Fibroblast of gingiva (primary cell): ENCODE data around the gene SERTAD4.
"Not testable (repeated sequence)": the region's sequence is repeated elsewhere in the genome, so short reads cannot be mapped to it uniquely, and the experiment has no call there.

Experiments
- DNase-seq: peaks from one replicate; pipeline ENCODE4 v3.0.0-alpha.2; 2011; ENCODE audit warnings: low read depth

SERTAD4 gene

DNA sequence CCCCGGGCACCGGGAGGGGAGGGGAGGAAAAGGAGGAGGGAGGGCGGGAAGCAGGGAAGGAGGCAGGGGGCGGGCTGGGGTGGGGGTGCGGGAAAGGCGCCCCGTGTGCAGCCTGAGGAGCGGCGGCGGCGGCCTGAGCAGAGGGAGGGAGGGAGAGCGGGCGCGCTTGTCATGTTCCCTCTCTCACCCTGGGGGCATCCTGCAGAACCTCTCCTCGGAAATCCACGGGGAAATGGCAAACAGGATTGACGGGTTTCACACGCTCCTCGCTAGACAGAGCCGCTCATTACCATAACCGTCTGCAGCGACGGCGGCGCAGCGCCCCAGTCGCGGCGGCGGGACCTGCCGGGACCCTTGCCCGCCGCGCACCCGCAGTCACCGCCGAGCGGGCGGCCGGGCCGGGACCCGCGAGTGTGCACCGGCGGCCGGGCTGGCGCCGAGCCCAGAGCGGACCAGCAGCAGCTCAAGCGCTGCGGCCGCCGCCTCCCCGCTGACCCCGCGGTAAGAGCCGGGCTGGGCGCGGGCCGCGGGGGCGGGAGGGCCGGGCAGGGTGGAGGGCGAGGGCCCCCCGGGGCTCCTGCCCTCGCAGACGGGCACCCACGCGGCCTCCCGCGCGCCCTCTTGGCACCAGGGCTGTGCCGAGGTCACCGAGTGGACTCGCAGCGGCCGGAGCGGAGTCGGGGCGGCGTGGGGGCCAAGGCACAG is at the start of gene SERTAD4:
TSS of gene SERTAD4 (plus strand) at position 286 of the 705 bp plus-strand sequence. CDS start 5,165 bp downstream, outside the sequence.
- no peak for DNase-seq

DNA sequence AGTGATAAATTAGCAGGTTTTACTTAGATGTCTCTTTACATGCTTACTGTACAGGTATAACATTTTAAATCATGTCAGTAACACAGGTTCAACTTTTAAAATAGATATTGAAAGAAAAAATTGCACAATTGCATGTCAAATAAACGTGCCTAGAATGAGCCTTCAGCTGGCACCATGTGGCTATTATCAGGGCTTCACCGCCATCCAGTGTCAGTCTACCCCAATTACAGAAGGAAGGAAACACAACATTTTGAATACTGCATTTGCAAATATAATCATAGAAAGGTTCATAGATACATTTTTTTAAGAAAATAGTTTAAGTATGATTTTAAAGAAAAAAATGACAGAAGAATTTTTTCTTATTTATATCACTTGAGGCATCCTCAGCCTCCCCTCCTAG is 47.5 kb upstream of the SERTAD4 start:
- DNase-seq, result no peak

GRCh38 chr1:210187849-210188606 is 44.6 kb upstream of the SERTAD4 start:
- peak; percentile 32 for DNase-seq

GRCh38 chr1:210189426-210189825 is 43.2 kb upstream of the SERTAD4 start:
- no peak for DNase-seq

GRCh38 chr1:210195635-210196160 is 36.9 kb upstream of the SERTAD4 start:
- DNase-seq, result no peak

- not testable (repeated sequence) for DNase-seq
Observed at GRCh38 chr1:210196266-210196665, 36.3 kb upstream of the SERTAD4 start.

GRCh38 chr1:210198840-210199239 is 33.8 kb upstream of the SERTAD4 start:
- DNase-seq, result no peak

DNA sequence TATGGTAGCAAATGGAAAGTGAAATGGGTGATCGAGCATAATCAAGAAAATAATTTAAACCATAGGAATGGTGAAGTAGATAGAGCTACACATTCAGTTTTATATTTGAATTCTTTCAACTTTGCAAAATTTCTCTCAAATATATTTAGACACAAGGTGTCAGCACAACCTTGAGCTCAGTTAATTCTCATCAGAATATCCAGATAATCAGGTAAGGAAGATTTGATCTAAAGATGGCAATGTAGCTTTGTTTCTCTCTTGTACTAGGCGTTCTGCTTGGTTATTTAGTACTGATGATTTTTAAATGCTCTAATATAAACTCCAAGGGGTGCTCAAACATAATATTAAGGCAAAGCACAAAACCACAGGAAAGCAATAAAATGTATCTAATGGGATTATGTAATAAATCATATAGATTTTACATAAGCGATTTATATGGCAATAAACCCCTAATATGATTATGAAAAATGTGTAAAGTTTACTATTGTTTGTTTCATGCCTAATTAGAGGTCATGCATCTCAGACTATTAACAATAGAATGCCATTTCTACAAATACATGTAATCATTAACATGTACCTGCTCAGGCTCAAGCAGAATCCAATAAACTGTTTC is 32.4 kb upstream of the SERTAD4 start:
- DNase-seq, result no peak

- no peak for DNase-seq
Observed at GRCh38 chr1:210201681-210202080, 30.9 kb upstream of the SERTAD4 start.

DNA sequence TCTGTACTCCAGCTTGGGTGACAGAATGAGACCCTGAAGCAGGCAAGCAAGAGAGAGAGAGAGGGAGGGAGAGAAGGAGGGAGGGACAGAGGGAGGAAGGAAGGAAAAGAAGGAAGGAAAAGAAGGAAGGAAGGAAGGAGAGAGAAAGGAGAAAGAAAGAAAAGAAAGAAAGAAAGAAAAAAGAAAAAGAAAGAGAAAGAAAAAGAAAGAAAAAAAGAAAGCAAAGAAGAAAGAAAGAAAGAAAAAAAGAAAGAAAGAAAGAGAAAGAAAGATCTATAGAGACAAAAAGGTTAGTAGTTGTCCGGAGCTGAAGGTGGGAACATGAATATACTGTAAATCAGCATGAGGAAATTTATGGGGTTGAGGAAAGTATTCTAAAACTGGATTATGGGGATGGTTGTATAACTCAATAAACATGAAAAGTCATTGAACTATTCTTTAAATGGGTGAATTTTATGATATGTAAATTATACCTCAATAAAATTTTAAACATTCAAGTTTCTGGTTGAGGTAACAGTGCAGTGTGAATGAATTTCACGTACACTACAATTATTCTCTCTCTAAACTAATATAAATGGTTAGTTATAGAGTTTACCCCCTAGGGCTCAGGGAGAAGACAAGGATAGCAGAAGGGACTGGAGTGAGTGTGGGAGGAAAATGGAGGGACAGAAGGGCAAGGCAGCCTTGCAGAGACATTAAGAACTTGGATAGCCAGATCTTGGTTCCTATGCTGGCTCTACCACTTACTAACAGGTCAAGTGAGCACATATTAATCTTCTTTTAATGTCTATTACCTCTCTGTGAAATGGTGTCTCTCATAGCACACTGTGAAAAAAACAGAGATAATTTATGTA is 24.8 kb upstream of the SERTAD4 start:
- DNase-seq, result no peak

DNA sequence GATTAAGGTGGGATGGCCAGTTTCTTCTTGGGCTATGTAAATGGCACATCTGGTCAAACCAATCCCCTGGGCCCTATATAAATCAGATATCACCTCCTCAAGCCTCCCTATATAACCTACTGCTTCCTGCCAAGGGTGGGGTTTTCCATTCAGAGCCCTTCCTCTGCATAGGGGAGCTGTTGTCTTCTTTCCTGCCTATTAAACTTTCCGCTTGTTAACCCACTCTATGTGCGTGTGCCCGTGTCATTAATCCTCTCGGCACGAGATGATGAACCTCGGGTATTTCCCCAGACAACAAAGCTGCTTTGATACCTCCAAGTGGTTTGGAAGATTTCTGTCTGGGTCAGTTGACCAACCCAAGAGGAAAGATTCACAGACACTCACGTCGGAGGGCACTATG is 19.3 kb upstream of the SERTAD4 start:
- no peak for DNase-seq

GRCh38 chr1:210214573-210215409 is 17.8 kb upstream of the SERTAD4 start:
- DNase-seq, result no peak

DNA sequence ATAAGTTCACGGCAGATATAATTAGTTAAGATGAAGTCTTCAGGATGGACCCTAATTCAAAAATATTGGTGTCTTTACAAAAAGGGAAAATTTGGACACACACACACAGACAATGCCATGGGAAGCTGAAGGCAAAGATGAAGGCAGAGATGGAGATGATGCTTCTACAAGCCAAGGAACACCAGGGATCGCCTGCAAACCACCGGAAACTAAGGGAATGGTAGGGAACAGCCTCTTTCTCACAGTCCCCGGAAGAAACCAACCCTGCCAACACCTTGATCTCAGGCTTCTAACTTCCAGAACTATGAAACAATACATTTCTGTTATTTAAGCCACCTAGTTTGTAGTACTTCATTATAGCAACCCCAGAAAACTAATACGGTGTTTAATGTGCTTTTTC is 15.1 kb upstream of the SERTAD4 start:
- no peak for DNase-seq

- no peak for DNase-seq
Observed at GRCh38 chr1:210218047-210218446, 14.5 kb upstream of the SERTAD4 start.

DNA sequence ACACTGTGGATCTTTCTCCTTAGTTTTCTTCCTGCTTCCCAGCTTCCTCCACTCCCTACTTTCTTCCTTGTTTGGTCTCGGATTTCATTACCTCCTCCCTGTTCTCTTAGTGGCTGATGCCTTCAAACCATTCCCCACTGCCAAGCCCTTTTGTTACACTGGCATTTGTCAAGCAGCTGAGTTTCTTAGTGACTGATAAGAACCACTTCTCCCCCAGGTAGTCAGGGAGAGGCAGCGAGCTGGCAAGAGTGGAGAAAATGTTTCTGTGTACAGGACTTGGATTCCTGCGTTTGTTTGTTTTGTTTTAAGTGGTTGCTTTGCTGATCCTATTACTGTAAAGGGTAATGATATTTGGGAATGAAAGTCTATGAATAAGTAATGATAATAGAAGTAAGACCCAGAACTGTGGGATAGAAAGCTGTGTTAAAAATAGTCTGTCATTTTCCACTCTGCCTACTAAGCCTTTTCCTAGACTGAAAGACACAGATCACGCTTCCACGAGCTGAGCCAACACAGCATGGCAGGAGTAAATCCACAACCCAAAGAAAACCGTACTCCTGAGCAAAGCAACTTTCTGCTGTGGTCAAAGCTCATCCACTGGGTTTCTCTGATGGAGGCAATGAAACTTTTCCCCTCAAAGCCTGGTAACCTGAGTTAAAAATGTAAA is 10.1 kb upstream of the SERTAD4 start:
- no peak for DNase-seq

- DNase-seq, result no peak
Observed at GRCh38 chr1:210223226-210223904, 9.2 kb upstream of the SERTAD4 start.

- DNase-seq, result no peak
Observed at GRCh38 chr1:210228158-210228557, 4.4 kb upstream of the SERTAD4 start.

- DNase-seq, result no peak
Observed at GRCh38 chr1:210230149-210230695, 2.4 kb upstream of the SERTAD4 start.

- DNase-seq, result peak; percentile 53
Observed at GRCh38 chr1:210231846-210232510, 618 bp upstream of the SERTAD4 start.
